ENCODE data around the gene HAND1.

Gene HAND1

DNA sequence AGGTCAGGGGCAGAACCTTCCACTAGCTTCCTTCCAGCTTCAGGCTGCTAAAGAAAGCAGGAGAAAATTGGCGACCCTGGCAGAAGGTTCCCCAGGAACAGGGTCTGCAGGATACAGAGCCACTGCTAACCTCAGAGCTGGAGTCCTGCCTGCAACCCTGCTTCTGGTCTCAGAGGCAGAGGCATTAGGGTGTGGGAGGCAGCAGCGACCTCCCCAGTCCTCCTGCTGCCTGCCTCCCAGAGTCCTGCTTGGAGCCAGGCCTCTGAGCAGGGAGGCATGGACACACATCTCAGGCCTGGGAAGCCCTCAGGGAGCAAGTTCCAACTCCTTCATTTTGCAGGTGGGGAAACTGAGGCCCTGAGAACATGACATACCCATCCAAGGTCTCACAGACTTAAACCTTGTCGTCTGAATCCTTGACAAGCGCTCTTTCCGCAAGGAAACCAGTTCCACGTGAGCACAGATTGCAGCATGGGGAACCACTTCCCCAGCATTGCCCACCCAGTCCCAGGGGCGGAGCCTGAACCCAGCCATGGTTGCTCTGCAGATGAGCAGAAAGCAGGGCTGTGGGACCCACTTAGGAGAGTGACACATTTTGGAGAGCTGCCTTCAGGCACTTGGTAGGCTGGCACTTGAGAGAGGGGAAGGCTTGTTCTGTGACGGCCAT, 28.2 kb upstream of the HAND1 start:
- no peak overlapping the region for H3K27ac ChIP-seq
- DNase-seq (ENCODE audit: low read depth, low spot score) = no peak

DNA sequence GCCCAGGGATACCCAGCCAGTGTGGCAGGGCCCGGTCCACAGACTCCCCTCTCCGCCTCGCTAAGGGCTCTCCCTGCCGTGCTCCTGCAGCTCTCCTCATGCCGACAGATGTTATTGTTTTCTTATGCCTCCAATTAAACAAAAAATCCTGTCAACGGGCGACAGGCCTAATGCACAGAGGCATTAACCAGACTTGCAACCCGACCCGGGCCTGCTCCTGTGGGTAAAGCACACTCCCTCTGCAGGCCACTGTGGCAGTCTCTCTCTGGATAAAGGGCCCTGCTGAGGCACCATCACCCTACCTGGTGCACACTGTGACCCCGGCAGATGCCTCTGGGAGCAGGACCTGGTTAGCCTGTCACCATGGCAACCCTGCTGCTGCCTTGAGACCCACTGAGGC, 27.5 kb upstream of the HAND1 start:
- DNase-seq (ENCODE audit: low read depth, low spot score) = no peak
- no peak overlapping the region for H3K27ac ChIP-seq

DNA sequence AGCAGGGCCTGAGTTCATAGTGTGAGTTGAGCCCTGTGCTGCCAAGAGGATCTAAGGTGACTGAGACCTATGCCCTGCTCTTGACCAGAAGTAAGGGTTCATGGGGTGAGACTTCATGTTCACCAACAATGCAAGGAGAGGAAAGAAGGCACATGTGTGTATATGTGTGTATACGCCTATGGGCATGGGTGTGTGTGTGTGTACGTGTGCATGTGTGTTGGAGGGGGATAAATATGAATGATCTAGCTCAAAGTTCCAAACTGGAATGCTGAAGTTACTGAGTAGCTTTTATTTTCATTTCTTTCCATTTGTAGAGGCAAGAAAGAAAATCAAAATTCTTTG, 25.6 kb upstream of the HAND1 start:
- no peak for DNase-seq (ENCODE audit: low read depth, low spot score)
- no peak overlapping the region for H3K27ac ChIP-seq

DNA sequence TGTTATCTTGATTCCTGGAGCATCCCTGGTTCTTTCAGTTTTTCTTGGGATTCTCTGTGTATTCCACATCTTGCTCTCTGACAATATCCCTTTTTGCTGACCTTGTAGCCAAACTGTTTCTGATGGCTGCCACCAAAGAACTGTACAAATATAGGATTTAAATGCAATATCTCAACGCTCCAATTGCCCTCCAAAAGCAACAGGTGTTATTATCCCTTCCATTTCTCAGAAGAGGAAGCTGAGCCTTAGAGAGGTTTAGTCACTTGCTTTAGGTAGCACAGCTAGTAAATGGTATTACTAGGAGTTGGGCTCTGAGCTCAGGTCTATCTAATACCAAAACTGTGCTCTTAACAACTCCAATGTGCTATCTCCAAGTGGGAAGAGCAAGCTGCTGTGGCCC, 24.2 kb upstream of the HAND1 start:
- no peak for DNase-seq (ENCODE audit: low read depth, low spot score)
- H3K27ac ChIP-seq = no peak overlapping the region

DNA sequence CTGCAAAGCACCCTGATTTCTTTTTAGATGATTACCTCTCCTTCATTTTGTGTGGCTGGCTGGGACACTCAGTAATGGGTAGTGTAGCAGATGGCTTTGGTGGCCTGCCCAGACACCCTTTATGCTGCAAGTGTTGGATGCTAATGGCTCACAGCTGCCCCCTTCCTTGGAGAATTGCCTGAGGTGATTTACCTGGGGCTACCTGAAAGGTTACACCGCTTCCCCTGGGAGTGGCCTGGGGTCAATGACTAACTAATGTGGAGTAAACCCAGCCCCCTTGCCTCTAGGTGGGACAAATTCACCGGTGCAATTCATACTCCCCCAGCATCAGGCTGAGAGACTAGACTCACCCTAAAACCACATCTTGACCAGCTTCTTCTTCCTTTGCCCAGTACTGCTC, 23.5 kb upstream of the HAND1 start:
- H3K27ac ChIP-seq = no peak overlapping the region
- no peak for DNase-seq (ENCODE audit: low read depth, low spot score)

DNA sequence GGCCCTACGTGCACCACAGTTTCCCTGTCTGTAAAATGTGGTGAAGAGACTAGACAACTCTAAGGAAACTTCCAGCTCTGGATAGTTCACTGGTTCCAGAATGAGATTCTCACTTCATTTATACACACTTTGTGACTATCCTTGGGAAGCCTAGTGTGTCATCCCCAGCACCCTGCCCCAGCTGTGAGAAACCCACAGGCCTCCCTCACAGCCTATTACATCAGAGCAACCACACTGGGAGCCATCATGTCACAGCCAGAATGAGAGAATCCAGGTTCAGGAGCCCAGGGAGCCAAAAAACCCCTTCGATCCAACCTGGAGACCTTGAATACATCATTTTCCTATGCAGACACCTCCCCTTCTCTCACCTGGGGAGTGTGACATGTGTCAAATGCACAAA, 21.0 kb upstream of the HAND1 start:
- H3K27ac ChIP-seq = no peak overlapping the region
- DNase-seq (ENCODE audit: low read depth, low spot score) = no peak

DNA sequence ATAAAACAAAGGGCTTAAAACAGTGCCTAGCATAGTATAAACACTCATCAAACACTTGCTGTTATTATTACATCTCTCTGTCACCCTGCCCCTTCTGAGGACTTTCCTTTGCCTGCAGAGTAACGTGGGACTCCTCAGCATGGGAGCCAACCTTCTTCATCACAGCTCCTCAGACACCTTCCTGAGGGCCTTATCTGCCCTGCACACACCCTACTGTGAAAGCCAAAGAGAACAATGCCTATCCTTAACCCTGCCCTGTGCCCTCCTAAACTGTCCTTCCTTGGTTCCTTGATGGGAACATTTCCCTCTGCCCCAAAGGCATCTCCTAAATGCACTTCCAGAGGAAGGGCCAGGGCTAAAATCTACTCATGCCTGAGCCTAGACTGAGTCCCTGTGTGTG, 20.6 kb upstream of the HAND1 start:
- no peak for DNase-seq (ENCODE audit: low read depth, low spot score)
- H3K27ac ChIP-seq = no peak overlapping the region

DNA sequence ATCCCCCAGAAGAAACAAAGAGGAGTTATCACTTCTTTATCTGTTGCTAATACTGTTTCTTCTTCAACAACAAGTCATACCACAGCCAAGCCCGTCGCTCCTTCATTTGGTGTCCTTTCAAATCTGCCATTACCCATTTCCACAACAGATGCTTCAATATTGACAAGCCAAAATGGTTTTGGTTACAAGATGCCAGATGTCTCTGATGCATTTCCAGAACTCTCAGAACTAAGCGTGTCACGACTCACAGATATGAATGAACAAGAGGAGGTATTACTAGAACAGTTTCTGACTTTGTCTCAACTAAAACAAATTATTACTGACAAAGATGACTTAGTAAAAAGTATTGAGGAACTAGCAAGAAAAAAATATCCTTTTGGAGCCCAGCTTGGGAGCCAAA, 16.0 kb upstream of the HAND1 start:
- no peak overlapping the region for H3K27ac ChIP-seq
- DNase-seq (ENCODE audit: low read depth, low spot score) = no peak

DNA sequence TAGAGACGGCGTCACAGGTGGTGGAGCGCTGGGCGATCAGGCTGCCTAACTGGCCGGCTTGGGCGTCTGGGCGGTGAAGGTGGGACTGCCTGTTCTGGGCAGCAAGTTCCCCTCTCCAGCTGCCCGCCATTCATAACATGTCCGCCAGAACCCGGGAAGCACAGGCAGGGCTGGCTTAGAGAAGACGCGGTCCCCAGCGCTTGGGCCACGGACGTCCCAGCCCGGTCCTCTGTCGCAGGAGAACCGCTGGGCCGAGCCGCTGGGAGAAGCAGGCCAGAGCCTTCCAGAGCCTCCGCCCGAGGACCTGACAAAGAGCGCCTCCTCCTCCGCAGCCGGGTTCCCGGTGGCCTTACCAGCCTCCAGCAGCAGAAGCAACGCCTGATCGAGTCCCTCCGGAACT, 15.2 kb upstream of the HAND1 start:
- DNase-seq (ENCODE audit: low read depth, low spot score) = no peak

DNA sequence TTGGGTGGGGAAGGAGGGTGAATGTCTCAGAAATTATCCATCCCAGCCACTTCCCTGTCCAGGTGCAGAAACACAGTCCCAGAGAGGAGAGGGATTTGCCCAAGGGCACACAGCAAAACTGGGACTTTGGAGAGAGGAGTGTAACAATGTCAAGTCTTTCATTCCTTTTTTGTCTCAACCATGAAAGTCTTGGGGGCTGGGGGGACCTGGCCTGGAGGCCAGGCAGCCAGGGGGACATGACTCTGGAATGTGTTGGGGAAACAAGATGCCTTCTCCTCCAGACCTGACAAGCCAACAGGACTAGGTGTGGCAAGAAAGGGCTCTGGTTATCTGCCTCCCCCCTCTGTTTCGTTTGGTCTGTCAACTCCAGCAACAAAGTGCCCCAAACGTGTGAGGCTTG, 13.9 kb upstream of the HAND1 start:
- H3K27ac ChIP-seq = no peak overlapping the region
- DNase-seq (ENCODE audit: low read depth, low spot score) = no peak

More for the DNA sequence above, 15.2 kb upstream of the HAND1 start:
- no peak overlapping the region for H3K27ac ChIP-seq

DNA sequence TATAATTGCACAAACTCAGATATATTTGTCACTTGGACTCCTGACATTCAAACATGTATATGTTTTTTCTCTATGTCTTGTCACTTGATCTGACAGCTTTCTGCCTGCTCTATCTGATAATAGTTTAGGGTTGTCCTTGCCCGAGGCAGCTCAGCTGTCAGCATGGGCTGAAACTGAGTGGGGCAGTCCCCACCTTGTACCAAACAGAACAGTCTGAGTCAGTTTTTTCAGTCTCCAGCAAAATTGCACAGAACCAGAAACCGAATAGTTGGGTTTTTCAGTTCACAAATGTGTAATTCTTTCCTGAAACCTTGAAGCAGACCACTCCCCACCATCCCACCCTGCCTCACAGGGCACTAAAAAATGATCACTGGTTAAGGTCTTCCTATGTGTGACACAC, 9.5 kb upstream of the HAND1 start:
- DNase-seq (ENCODE audit: low read depth, low spot score) = no peak
- no peak overlapping the region for H3K27ac ChIP-seq

DNA sequence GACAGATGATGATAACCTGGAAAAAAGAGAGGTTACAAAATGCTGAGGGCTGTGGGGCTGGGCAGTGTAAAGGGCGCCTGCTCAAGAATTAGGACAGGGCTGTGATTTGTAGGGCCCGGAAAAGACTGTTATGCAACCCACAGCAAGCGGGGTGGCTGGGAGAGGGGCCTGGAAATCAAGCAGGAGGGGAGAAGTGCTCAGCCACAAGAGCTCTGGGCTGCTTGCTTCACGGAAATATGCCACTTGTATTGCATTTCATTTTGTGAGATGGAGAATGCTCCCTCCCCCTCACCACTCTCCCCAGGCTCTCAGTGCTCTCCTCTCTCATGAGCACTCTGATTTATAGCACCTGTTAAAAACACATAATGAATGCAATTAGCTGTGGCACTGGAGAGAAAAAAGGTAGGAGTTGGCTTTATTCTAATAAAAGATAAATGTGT, 8.4 kb upstream of the HAND1 start:
- no peak overlapping the region for H3K27ac ChIP-seq
- no peak for DNase-seq (ENCODE audit: low read depth, low spot score)

DNA sequence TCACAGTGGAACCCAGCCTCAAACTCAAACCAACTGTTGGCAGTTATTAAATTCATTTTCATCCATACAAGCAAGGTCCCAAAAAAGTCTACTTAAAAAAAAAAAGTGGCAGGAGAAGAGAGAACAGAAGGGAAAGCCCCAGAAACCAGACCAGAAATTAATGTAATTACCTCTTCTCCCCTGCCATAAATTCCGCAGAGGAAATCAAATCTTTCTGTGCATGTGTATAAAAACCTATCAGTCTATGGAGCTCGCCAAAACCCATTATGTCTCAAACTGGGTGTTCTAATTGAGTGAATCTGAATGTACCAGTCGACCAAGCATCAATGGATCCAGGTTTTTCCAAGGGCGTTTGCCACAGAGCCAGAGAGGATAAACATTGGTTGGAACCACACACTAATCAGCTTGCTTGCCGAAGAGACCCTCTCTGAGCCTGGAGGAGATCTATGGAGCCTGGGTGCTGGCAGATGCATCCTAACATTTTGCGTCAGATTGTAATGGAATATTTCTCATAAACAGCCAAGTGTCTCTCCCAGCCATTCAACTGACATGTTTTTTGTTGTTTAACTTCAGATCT, 7.9 kb upstream of the HAND1 start:
- H3K27ac ChIP-seq = no peak overlapping the region
- DNase-seq (ENCODE audit: low read depth, low spot score) = no peak

DNA sequence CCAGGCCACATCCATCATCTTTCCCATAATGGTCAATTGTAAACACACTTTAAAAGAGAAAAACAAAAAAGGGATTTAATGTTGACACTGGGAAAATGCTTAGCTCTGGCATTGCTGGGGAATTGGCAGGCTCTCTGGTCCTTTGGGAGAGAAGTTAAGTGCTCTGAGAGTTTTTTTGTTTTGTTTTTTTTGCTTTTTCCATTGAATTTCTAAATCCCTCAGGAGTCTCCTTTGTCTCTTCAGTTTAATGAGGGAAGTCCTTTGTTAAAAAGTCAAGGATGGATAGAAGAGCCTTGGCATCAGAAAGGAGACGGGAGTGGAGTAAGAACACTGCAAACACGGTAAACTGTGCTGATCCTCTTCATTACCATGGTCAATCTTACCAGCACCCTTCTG, 7.1 kb upstream of the HAND1 start:
- no peak overlapping the region for H3K27ac ChIP-seq
- DNase-seq (ENCODE audit: low read depth, low spot score) = no peak

DNA sequence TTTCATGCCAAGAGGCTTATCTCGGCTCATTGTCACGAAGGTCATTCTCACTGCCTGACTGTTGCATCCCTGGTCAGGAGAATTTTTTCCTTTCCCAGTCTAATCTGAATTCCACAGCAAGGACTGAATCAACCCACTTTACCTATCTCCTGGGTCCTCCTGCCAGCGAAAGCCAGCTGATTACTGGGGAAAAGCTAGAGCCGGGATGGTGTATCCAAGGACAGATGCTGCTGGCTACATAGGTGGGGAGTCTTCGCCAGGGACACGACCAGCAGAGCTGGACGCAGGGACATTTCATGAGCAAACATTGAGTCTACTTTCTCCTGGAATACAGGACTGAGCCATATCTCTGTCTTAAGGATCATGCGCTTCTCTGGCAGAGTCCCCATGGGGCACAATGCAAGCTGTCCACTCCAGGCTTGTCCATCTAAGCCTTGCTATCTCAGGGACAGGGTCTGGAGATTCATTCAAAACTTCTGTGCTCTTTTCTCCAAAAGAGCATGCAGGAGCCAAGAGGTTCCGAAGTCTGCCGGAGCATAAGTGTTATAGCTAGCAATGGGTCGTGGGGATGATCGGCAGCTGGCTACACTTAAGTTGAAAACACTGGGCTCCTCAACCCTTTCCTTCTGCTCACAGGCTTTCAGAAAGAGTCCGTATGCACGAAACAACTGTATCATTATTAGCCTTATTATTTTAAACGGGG, 6.5 kb upstream of the HAND1 start:
- H3K27ac ChIP-seq = no peak overlapping the region
- DNase-seq (ENCODE audit: low read depth, low spot score) = no peak

DNA sequence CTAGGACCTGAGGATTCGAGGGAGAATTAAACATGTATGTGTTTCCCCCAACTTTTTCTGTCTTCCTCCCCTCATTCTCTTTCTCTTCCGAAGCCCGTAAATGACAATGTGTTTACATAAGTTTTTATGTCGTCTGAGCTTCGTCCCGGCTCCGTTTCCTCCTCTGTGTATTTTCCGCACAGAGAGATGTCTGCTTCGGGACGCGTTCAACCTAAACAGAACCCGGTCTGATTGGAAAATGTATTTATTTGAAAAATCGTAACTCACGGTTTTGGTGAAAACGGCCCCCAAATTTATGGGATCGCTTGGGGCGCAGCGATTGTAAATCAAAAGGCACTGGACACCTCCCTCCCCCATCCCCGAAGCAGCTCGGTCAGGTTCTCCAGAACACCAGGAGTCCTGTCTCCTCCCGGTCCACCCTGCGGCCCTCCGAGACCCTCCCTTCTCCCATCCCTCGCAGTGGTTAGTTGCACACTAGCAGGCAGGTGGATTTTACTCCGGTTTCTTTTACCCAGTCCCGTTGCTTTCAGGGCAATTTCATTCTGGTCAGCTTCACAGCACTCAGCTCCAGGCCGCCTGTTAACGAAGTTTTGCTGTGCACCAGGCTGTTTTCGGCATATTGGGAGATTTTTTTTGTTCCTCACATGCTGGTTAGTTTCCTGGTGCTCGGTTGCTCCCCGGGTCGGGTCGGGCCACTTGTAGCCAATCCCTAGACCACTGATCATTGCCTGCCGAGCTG, 5.8 kb upstream of the HAND1 start:
- no peak overlapping the region for H3K27ac ChIP-seq
- no peak for DNase-seq (ENCODE audit: low read depth, low spot score)

DNA sequence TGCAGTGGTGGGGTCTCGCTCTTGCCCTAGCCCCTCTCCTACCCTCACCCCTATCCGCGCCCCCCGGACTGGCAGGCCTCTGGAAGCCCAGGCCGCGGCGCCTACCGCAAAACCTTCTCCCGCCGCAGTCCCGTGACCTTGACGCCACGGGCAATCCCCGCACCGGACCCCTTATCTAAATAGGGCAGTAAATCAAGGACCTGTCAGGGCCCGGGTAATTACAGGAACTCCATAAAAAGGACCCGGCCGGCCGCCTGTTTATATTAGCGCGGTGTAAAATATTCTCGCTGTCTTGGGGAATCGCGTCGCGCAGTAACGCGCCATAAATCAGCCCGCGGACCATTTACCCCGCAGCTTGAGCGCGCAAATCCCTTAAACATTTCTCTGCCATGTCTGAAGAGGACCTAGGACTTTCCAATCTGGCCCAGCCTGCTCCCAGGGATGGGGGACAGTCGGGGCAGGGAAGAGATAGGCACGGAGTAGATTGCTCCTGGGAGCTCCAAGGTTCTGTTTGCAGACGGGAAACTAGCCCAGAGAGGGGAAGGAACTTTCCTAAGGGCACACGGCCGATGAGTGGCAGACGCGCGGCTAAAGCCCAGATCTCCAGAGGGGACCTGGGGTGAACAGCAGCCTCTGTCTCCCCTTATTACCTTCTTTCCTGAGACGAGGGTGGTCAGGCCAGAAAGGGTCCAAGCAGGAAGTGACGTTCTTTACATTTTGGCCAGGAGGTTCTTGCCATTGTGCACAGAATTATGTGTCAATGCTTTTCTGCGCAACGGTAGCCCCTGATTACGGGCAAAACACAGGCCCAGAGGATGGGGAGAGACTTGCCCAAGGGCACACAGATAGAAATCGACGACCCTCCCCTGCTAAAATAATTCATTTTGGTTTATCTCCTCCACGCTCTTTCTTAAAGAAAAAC, 4.8 kb upstream of the HAND1 start:
- no peak for DNase-seq (ENCODE audit: low read depth, low spot score)
- no peak overlapping the region for H3K27ac ChIP-seq

DNA sequence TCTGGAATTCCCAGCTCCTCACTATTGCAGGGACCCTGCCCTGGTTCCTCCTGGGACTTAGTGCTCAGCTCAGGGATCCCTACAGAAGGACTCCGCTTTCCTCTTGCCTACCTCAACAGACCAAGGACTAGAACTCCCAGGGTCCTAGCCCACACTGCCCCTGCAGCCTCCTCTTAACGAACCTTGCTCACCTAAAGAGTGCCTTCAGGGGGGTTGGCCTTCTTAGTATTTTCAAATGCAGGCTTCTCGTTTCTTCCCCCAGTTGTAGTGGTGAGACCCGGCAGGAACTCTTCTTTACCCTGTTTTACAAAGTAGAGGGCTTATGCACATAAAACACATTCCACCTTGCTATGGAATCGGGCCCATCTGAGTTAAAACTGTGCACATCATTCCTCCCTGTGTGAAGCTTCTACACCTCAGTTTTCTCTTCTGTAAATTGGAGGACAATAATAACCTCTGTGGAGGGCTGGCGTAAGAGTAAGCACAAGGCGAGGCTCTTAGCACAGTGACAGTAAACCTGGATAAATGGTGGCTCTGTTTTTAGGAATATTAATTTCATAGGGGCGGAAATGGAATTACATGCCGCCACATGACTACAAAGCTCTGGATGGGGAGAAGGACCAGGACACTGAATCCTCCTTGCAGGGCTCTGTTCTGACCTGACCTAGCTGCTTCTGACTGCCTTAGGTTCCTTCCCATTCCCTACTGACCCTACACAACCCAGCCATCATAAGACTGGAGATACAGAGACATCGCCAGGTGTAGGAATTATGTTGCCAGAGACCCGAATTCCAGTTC, 3.8 kb upstream of the HAND1 start:
- no peak for DNase-seq (ENCODE audit: low read depth, low spot score)
- H3K27ac ChIP-seq = no peak overlapping the region

DNA sequence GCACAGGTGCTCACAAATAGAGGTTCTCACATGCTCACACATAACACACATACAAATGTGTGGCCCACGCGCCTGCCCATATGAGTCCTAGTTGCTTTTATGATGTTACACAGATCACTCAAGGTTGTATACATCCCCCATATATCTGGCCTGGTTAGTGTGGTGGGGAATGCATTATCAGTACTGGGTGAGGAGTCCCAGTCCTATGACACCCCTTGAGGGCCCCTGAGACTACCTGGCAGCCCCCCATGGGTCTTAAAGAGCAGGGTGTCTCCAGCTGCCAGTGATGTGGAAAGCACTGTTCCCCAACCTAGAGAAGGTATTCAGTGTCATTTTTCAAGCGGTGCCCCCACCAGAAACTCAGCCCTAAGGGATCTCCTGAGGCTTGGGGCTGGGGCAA, 2.8 kb upstream of the HAND1 start:
- H3K27ac ChIP-seq = no peak overlapping the region
- DNase-seq (ENCODE audit: low read depth, low spot score) = no peak
